ACHN (cell line): ENCODE measurements around the gene FARP1.

Experiments used
- DNase-seq: peaks from one replicate; pipeline ENCODE4 v3.0.0-alpha.2; 2015
- in situ Hi-C: cut with HindIII; loops from 2 replicates; pipeline ENCODE4 v1.10.0; 2017; ENCODE audit warnings: low sequenced_read_pairs, low pct_ligation_motif_present, low pct_unique_long_range_greater_than_20kb

FARP1 gene

DNA sequence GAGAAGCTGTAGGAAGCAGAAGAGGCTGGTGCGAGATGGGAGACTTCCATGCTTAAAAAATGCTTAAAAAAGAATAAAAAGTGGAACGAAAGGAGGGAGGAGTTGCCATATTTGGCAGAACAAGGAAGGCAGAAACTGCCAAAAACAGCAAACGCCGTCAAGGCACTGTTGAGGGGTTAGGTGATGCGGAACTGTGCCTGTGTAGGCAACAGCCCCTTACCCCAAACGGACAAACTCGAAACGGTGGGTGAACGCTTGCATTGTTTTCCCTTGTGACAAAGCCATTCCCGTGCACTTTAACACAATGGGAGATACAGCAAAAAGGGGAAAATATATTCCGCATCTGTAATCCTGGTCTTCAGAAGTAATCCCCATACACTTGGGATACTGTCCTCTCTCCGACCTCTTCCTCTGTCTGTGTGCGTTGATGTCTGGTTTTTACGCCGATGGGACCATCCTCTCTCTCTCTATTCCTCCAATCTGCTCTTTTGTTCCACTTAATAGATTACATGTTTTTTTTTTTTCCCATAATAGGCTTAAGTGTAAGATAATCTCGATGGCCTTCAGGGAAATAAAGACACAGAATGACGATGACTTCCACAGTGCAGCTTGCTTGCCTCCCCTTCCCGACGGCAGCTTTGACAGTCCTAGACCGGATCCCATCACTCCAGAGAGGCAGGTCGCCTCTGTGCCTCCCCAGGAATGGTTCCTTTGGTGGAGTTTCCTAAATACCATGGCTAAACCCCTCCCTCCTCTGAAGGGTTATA, 166.9 kb downstream of the FARP1 start:
- in situ Hi-C loops = no loop called here

DNA sequence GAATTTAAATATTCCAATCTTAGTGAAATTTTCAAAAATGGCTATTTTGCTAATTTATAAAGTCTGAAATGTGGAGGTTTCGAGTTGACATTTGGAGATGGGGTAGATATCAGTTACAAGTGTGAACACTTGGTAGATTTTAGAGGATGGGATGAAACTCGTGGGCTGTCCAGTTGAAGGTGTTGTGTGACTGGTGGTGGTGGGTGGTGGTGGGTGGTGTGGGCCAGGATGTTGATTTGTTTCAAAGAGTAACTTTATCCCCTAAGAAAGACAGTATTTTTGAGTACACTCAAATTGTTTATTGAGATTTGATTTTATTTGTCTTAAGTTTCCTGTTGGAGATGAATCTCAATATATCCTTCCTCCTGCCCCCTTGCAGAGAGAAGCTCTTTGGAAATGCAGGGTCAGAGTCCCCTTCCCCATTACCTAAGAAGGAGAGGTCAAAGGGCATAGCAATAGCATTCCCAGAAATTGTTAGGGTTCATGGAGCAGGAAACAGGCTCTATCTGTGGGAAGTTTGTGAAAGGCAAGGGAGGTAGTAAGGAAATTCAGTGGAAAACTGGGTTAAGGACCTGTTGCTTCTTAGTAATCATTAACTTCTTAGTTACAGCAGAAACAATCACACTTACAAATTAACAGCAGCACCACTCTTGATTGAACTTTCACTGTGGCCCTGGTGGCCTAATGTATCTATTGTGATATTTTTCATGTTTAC, 167.7 kb downstream of the FARP1 start:
- in situ Hi-C loops = no loop called here
- peak; percentile 34 for DNase-seq

More for the DNA sequence above, 166.9 kb downstream of the FARP1 start:
- no peak for DNase-seq

DNA sequence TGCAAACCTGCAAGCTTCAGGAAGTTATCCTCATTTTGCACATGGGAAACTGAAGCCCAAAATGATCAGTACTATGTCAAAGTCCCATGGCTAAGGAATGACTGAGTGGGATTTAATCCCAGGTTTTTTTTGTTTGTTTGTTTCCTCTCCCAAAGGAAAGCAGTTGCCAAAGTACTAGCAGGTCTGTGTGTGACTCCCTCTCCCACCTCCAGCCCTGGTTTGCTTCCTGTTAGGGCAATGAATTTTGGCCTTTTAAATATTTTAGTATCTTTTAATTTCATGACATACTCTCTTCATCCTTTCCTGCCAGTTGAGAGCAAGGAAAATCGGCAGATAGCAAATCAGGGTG, 168.3 kb downstream of the FARP1 start:
- no peak for DNase-seq
- in situ Hi-C loops = no loop called here

DNA sequence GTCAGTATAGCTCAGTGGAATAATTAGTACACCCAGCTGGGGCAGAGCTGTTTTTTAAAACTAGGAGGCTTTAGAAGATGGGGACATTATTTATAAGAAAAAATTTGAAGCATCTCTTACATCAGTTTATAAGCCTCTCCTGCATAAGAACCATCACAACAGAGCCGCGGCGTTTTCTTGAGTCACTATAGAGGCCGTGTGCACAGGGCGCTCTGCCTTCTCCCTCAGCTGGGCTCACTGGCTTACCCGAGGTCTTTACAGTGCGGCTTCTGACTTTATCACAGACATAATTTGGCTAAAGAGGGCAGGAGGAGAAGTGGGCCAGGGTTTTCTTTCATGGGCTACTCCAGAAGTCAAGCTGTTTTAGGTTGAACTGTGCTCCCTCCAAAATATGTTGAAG, 169.7 kb downstream of the FARP1 start:
- peak; percentile 62 for DNase-seq
- in situ Hi-C loops = no loop called here

DNA sequence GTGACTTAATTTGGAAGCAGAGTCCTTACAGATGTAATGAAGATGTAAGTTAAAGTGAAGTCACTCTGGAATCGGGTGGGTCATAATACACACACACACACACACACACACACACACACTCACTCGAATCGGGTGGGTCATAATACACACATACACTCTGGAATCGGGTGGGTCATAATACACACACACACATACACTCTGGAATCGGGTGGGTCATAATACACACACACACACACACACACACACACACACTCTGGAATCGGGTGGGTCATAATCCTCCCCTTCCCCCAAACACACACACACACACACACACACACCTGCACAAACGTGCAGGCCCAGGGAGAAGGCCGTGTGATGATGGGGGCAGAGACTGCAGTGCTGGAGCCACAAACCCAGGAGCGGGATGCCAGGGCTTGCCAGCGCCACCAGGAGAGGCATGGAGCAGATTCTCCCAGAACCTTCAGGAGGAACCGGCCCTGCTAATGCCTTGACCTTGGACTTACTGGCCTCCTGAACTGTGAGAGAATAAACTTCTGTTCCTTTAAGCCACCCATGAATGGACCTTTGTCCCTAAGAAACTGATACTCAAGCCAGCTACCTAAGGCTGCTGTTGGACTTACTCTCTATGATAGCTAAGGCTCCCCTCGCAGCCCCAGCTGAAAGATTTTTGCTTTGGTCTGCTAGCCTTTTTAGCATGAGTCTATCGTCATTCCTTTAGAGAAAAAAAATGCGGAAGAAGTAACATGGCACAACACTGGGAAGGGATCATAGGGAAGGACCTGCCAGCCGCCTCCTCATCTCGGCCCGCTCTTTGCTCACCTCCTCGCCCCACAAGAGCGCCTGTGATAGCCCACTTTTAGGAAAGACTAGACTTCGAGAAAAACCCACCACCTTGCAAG, 170.4 kb downstream of the FARP1 start:
- no peak for DNase-seq
- in situ Hi-C loops = no loop called here

DNA sequence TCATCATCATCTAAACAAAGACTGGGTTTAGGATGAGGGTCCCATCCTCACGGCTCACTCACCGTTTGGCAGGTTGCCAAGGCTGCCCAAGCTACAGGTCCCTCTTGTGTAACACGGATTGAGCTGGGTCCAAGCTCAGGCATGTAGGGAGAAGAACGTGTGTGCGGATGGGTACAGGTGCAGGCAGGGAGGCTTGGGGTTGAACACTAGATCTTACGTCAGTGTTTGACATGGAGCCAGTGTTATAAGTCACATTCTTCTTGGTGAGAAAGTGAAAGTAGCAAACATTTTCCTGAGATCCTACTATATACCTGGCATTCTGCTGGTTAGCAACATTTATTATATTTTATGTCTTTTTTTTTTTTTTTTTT, 171.0 kb downstream of the FARP1 start:
- DNase-seq = no peak
- in situ Hi-C loops = no loop called here

DNA sequence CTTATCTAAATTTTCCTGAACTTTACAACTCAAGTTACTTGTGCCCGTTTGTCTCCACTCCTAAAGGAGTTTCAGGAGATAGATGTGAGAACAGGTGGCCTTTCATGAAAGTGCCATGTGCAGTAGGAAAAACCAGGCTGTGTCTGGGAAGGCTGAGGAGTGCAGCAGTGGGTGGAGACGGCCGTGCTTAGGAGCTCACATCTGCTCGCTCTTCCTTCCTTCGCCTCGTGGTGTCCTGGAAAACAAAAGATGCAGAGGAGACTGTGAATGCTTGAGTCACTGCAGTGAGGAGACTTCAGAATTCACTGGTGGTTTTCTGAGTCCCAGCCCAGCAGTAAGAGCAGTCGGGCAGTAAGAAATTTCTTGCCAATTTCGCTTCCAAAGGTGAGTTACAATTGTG, 172.6 kb downstream of the FARP1 start:
- no peak for DNase-seq
- in situ Hi-C loops = no loop called here

DNA sequence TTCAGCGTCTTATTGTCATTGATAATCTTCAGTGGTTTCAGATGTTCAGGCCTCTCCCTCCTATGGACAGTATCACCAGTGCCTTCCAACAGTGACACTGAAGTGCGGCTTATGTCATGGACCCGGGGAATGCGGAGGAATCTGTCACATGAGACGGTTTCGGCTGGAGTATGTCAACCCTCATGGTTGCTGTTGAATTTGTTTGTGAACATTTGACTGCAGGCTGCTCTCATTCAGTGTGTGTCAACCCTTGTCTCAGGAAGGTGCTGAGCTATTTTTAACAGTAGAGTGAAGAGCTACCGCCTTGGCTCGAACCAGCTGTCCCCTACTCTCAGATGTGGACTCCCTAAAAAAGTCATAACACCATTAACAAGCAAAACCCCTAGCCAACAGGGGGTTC, 173.0 kb downstream of the FARP1 start:
- in situ Hi-C loops = no loop called here
- no peak for DNase-seq

DNA sequence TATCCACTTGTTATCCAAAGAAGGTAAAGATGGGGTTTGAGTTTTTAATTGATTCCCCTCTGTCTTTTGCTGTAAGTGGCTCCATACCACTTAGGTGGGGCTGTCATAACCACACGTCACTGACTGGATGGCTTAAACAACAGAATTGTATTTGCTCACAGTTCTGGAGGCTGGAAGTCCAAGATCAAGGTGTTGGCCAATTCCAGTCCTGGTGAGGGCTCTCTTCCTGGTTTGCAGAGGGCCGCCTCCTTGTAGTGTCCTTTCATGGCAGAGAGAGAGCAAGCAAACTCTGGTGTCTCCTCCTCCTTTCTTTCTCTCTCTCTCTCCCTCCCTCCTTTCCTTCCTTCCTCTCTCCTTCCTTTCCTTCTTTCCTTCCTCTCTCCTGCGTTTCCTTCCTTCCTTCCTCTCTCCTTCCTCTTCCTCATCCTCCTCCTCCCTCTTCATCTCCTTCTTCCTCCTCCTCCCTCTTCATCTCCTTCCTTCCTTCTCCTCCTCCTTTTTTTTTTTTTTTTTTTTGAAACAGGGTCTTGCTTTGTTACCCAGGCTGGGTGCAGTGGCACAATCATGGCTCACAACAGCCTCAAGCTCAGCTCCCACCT, 174.8 kb downstream of the FARP1 start:
- no peak for DNase-seq
- in situ Hi-C loops = no loop called here

DNA sequence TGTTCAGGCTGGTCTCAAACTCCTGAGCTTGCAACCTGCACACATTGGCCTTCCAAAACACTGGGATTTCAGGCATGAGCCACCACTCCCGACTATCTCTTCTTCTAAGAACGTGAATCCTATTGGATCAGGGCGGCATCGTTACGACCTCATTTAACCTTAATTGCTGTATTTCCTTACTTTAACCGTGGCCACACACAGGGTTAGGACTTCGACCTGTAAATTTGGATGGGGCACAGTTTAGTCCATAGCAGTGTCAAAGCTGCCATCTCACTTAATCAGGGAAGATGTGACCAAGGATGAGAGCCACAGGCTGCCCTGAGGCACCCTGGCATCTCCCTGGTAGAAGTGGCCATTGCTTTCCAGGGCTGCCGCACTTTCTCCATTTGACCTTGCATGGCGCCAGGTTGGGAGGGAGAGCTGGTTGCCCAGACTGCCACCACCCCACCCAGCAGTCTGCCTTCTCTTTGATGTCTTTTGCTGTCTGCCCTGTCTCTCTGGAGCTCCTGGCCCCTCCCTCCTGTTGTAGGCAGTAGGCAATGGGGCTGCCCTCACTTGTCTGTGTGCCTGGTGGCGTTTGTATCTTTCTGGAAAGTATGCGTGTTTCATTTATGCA, 175.5 kb downstream of the FARP1 start:
- DNase-seq = no peak
- in situ Hi-C loops = no loop called here

DNA sequence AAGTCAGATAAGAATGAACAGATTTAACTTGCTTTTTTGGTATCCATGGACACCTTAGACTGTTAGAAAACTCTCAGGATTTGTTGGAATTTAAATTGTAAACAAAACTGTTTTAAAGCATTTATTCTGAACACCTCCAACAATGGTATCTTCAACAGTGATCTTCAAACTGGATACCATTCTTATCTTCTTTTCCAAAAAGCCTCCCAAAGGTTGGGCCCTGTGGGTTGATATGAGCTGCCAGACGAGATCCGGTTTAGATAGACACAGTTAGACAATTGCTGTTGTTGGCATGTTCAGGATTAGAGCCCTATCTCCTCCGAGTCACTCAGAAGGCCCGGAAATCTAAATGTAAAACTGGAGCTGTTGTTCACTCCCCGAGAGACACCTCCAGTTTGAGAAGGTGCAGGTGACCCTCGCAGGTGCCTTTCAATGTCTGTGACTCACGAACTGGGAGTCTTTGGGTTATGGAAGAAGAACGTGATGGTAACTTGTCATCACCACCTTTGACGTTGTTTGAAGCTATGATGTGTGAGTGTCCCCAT, 177.7 kb downstream of the FARP1 start:
- in situ Hi-C loops = no loop called here
- no peak for DNase-seq

DNA sequence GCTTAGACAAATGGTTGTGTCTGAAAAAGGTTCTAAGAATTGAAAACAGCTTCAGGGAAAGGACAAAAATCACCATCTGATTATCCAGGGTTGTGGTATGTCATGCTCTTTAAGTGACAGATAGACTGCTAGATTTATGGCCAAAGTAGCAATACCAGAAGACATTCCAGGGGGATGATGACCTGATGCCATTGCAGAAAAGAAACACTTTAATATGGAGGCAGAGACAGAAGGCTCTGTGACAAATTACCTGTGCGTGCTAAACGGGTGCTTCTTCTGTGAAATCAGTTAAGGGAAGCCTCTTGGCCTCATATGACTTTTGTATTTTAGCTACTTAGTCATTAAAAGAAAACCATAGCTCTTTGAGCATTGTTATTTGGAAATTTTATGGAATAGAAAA, 178.5 kb downstream of the FARP1 start:
- DNase-seq = no peak
- in situ Hi-C loops = no loop called here

DNA sequence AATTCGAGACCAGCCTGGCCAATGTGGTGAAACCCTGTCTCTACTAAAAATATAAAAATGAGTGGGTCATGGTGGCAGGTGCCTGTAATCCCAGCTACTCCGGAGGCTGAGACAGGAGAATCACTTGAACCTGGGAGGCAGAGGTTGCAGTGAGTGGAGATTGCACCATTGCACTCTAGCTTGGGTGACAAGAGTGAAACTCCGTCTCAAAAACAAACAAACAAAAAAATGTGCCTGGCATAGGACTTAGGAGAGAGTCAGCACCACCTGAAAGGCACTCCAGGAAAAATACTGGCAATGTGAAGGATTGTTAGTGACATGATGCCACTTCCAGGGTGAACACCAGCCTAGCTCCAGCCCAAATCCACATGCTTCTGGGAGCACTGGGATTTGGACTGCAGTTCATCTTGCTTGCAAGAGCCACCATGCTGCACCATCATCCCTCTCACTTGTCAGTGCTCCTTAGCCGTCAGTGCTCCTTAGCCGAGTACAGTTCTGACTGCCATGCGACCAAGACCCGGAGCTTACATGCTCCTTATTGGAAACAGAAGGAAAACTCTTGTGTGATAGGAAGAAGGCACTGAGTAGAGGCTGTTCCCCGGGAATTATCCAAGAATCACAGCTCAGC, 179.3 kb downstream of the FARP1 start:
- in situ Hi-C loops = no loop called here
- no peak for DNase-seq

DNA sequence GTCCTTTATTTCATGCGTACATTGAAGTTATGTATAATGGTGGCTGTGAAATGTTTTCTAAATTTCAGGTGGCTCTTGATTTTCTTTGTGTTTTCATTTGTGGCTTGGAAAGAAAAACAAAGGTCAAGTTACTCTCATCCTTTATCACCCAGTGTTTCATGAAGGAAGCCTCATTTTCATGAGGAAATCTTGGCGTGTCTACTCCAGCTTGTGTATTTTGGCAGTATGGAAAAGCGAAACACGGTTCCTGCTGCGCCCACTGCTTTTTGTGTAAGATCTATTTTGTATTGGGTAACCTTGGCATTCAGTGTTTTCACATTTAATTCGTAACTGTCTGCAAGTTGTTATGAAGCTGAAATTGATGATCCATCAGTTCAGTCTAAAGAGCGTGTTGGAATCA, 181.2 kb downstream of the FARP1 start:
- in situ Hi-C loops = no loop called here
- DNase-seq = no peak

DNA sequence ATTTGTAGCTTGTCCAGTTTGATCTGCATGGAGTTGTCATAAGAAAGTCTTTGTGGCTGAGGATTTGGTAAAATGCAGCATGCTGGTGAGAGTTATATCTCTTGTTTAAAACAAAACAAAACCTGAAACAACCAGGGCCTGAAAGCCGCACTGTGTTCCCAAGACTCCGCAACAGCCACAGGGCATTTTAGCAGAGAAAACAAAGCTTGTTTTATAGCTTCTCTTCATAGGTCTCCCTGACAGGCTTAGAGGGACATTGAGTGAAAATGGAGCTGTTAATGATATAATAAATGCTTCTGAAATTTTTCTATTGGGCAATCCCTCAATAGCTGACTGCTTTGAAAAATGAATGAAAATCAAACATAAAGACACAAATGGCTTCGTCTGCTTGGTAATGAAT, 182.8 kb downstream of the FARP1 start:
- in situ Hi-C loops = no loop called here
- no peak for DNase-seq

DNA sequence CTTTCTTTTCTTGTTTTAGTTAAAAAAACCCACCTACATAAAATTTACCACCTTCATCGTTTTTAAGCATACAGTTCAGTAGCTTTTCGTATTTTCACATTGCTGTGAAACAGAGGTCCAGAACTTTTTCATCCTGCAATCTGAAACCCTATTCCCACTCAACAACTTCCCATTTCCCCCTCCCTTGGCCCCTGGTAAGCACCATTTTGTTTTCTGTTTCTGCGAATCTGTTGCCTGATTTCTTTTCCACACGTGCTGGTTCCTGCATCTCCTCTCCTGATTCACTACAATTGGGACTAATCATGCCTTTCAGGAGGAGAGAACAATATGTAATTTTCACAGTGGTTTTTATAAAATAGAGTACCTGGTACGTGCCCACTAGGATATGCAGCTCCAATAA, 183.4 kb downstream of the FARP1 start:
- no peak for DNase-seq
- in situ Hi-C loops = no loop called here

DNA sequence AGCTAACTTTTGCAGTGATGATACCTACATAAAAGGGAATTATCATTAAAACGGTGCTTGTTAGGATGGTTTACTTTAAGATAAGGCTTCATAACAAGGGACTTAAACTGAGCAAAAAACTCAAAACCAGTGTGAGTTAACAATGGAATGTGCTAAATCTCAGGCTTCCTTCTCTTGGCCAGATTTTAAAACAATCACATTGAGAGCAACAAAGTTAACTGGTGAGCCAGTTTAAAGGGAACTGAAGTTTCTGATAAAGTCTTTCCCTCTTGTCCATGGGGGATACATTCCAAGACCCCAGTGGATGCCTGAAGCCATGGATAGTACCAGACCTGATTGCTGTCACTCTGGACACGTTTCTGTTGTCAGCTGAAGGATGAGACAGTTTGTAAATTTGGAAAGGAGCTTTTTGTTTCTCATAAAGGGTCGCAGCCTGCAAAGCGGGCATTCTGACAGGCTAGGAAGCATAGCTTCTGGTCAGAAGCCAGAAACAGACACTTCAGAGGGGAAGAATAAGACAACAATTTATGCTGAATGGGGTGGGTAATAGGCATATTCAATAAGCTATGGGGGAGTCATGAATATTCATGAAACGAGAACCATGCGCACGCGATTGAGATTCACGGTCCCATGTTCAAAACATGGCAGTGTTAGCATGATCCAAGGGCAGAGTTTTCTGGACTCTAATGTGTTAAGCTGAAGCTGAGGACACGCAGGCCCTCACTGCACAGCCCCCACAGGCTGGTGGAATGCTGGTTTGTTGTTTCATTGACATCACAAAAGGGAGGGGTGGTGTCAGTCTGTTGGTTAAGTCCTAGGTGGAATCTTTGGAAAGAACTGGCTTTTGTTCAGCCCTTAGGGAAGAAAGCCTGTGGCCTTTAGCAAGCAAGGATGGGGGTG, 184.7 kb downstream of the FARP1 start:
- in situ Hi-C loops = no loop called here
- DNase-seq = no peak
